CD4-positive, alpha-beta T cell (primary cell): Measurements from ENCODE around the gene TPP1. TPM values are rescaled to one million over a fixed set of nuclear protein-coding genes. Genes with fewer than 3 reads are reported as not detected.

Experiments
- ATAC-seq: fragments of 200-7000 bp; cut with Tn5 transposase; one replicate; pipeline ENCODE4 v1.10.0; 2022; ENCODE audit warnings: mild to moderate bottlenecking; ENCODE audit not compliant: poor library complexity
- CTCF ChIA-PET: fragments of 350-600 bp; sonication (Branson Sonifier 250); formaldehyde crosslinking; loops from one replicate; lab custom pipeline; 2021; ENCODE audit warnings: antibody characterized with exemption, inconsistent platforms; lab: Charles Lee
- POLR2A ChIA-PET: fragments of 350-600 bp; sonication (Branson Sonifier 250); formaldehyde crosslinking; loops from one replicate; lab custom pipeline; 2021; ENCODE audit warnings: antibody characterized with exemption, inconsistent platforms; lab: Charles Lee
- DNase-seq, 14 experiments: peaks; one replicate each; pipeline ENCODE4 v3.0.0-alpha.2; 2013 to 2020; ENCODE audit warnings: mixed read lengths in 2 of 14
- H3K27ac ChIP-seq, 2 donors: one replicate each; pipeline versions ENCODE4 v1.5.1 to v1.7.0; 2013; ENCODE audit warnings: low read length in 2 of 2, low read depth in 1 of 2, mild to moderate bottlenecking in 1 of 2
- H3K27me3 ChIP-seq, 2 experiments: 1 replicate in 1 of 2; 2 replicates in 1 of 2; pipeline versions ENCODE4 v1.6.1 to v1.7.0; 2013; ENCODE audit warnings: low read length in 2 of 2, control low read depth in 1 of 2, mild to moderate bottlenecking in 1 of 2, moderate library complexity in 1 of 2; ENCODE audit not compliant: insufficient read depth in 2 of 2, control insufficient read depth in 1 of 2
- H3K36me3 ChIP-seq: one replicate; pipeline ENCODE4 v1.6.1; 2013; ENCODE audit warnings: low read length, control low read depth; ENCODE audit not compliant: insufficient read depth
- H3K4me1 ChIP-seq: one replicate; pipeline ENCODE4 v1.6.1; 2013; ENCODE audit warnings: low read length, control low read depth; ENCODE audit not compliant: insufficient read depth
- H3K4me3 ChIP-seq: one replicate; pipeline ENCODE4 v1.5.1; 2013; ENCODE audit warnings: mild to moderate bottlenecking, low read length, moderate library complexity
- H3K9me3 ChIP-seq, 2 experiments: 1 replicate in 1 of 2; 2 replicates in 1 of 2; pipeline versions ENCODE4 v1.6.1 to v1.7.0; 2013; ENCODE audit warnings: low read length in 2 of 2, mild to moderate bottlenecking in 2 of 2, control low read depth in 1 of 2, moderate library complexity in 1 of 2; ENCODE audit not compliant: control insufficient read depth in 1 of 2, insufficient read depth in 1 of 2
- H3K27ac Mint-ChIP-seq: one replicate; pipeline ENCODE4 v1.8.0; 2020; ENCODE audit warnings: mixed read lengths
- H3K27me3 Mint-ChIP-seq: one replicate; pipeline ENCODE4 v1.8.0; 2021; ENCODE audit warnings: mixed read lengths
- H3K36me3 Mint-ChIP-seq: one replicate; pipeline ENCODE4 v1.8.0; 2021; ENCODE audit warnings: low read depth, mixed read lengths
- H3K4me1 Mint-ChIP-seq: one replicate; pipeline ENCODE4 v1.8.0; 2021; ENCODE audit warnings: low read depth, mixed read lengths
- H3K4me3 Mint-ChIP-seq: one replicate; pipeline ENCODE4 v1.8.0; 2020; ENCODE audit warnings: mild to moderate bottlenecking, mixed read lengths
- H3K9me3 Mint-ChIP-seq: one replicate; pipeline ENCODE4 v1.8.0; 2020; ENCODE audit warnings: mixed read lengths
- CTCF ChIP-seq: fragments of 200-600 bp; IDR thresholded peaks from one replicate; pipeline ENCODE4 v1.8.0; 2022; ENCODE audit warnings: antibody characterized with exemption, mild to moderate bottlenecking
- intact Hi-C, 2 experiments: fragments of 100-400 bp; cut with DNase I in 1 of 2; cut with micrococcal nuclease in 1 of 2; formaldehyde crosslinking; loops; one replicate each; pipeline versions ENCODE4 v1.15.1 to v1.9.0; 2023 to 2025; cut with DNase I, micrococcal nuclease
- total RNA-seq, 174 experiments: library from RNA in 2 of 174; stranded (reverse) in 2 of 174; gene quantifications; one replicate each; pipeline ENCODE4 v1.2.3 and lab custom pipeline; 2021 to 2026

The TPP1 gene
- total RNA-seq, 2 experiments from 2014 or later = 29.7 to 34.4 TPM

GRCh38 chr11:6632116-6633073 is 13.2 kb upstream of the TPP1 start:
- POLR2A ChIA-PET = interaction anchor here (0.9 to 1.9 kb wide), 2 partner anchors 21 to 51 kb away, joined by 4 to 5 read pairs; partner anchors contain the start of genes MRPL17 and TAF10
- no peak overlapping the region for H3K27ac Mint-ChIP-seq
- Histone ChIP-seq H3K9me3 (no peaks in the 10 kb centered on the region), H3K4me3 (no peak overlapping the region), H3K27me3 (no peaks in the 10 kb centered on the region), H3K4me1 (peaks cover 12% of the 10 kb centered on the region), H3K36me3 (peaks cover 2% of the 10 kb centered on the region), H3K27ac (no peak overlapping the region)
- peaks cover 22% of the 10 kb centered on the region for H3K36me3 Mint-ChIP-seq
- no peaks in the 10 kb centered on the region for H3K9me3 Mint-ChIP-seq
- DNase-seq = no peak
- TF ChIP-seq CTCF = no peak
- H3K27me3 Mint-ChIP-seq = no peaks in the 10 kb centered on the region
- intact Hi-C loops = no loop called here
- no peak for ATAC-seq
- H3K4me3 Mint-ChIP-seq = no peak overlapping the region
- CTCF ChIA-PET = interaction anchor here (1.0 kb wide), 1 partner anchor 35 kb away, joined by 3 read pairs; no protein-coding TSS in a partner anchor
- H3K4me1 Mint-ChIP-seq = peaks cover 11% of the 10 kb centered on the region

GRCh38 chr11:6631361-6631890 is 12.2 kb upstream of the TPP1 start:
- Mint-ChIP-seq H3K9me3 (no peaks in the 10 kb centered on the region), H3K27me3 (no peaks in the 10 kb centered on the region), H3K27ac (no peak overlapping the region), H3K4me3 (no peak overlapping the region), H3K4me1 (peaks cover 12% of the 10 kb centered on the region), H3K36me3 (peaks cover 25% of the 10 kb centered on the region)
- no peak overlapping the region for H3K27ac ChIP-seq
- ATAC-seq (no peak), DNase-seq (no peak)
- ChIA-PET CTCF (interaction anchor here (1.0 kb wide), 1 partner anchor 36 kb away, joined by 3 read pairs; no protein-coding TSS in a partner anchor), POLR2A (interaction anchor here (0.9 to 1.9 kb wide), 2 partner anchors 20 to 52 kb away, joined by 4 to 5 read pairs; partner anchors contain the start of genes MRPL17 and TAF10)
- no peaks in the 10 kb centered on the region for H3K9me3 ChIP-seq
- intact Hi-C loops = no loop called here
- TF ChIP-seq CTCF = no peak
- H3K4me1 ChIP-seq = peaks cover 18% of the 10 kb centered on the region
- no peaks in the 10 kb centered on the region for H3K27me3 ChIP-seq
- peaks cover 2% of the 10 kb centered on the region for H3K36me3 ChIP-seq
- no peak overlapping the region for H3K4me3 ChIP-seq

GRCh38 chr11:6630632-6631291 is 11.5 kb upstream of the TPP1 start:
- H3K4me3 ChIP-seq = no peak overlapping the region
- H3K9me3 Mint-ChIP-seq = no peaks in the 10 kb centered on the region
- POLR2A ChIA-PET = interaction anchor here (1.9 kb wide), 1 partner anchor 19 kb away, joined by 5 read pairs; the partner anchor contains the start of gene TAF10
- H3K27ac Mint-ChIP-seq = no peak overlapping the region
- no peaks in the 10 kb centered on the region for H3K9me3 ChIP-seq
- CTCF ChIA-PET = interaction anchor here (1.0 kb wide), 1 partner anchor 37 kb away, joined by 3 read pairs; no protein-coding TSS in a partner anchor
- H3K4me3 Mint-ChIP-seq = no peak overlapping the region
- peaks cover 6% of the 10 kb centered on the region for H3K36me3 ChIP-seq
- no peak overlapping the region for H3K27ac ChIP-seq
- TF ChIP-seq CTCF = no peak
- no peak for ATAC-seq
- peaks cover 12% of the 10 kb centered on the region for H3K4me1 Mint-ChIP-seq
- no peak for DNase-seq
- H3K27me3 Mint-ChIP-seq = no peaks in the 10 kb centered on the region
- H3K27me3 ChIP-seq = no peaks in the 10 kb centered on the region
- intact Hi-C loops = no loop called here
- H3K4me1 ChIP-seq = peaks cover 18% of the 10 kb centered on the region
- peaks cover 28% of the 10 kb centered on the region for H3K36me3 Mint-ChIP-seq
